A549 (cell line): ENCODE measurements around the gene CCNI. TPM values are rescaled to one million over a fixed set of nuclear protein-coding genes. Genes with fewer than 3 reads are reported as not detected.
"Not testable (repeated sequence)": the region's sequence is repeated elsewhere in the genome, so short reads cannot be mapped to it uniquely, and the experiment has no call there.

Experiments
- ATAC-seq, 2 experiments: fragments of 200-7000 bp in 1 of 2; fragments of >200 bp in 1 of 2; cut with Nextera tagmentation in 1 of 2; cut with Tn5 transposase in 1 of 2; 3 replicates each; pipeline versions ENCODE4 v1.8.0 to v1.9.1; 2018 to 2020; ENCODE audit warnings: mild to moderate bottlenecking in 1 of 2, moderate library complexity in 1 of 2
- CTCF ChIA-PET: fragments of 300-600 bp; sonication (Branson Sonifier 250); formaldehyde crosslinking; extraction: SDS; loops from one replicate; lab custom pipeline; 2021; ENCODE audit warnings: antibody characterized with exemption, inconsistent platforms; lab: Yijun Ruan, JAX
- POLR2A ChIA-PET: fragments of 350-600 bp; formaldehyde crosslinking; extraction: SDS; loops from one replicate; lab custom pipeline; 2021; ENCODE audit warnings: antibody characterized with exemption, inconsistent platforms; lab: Yijun Ruan, JAX
- DNase-seq, 2 experiments: peaks; one replicate each; pipeline versions ENCODE4 v3.0.0 to v3.0.0-alpha.2; 2011 to 2016; ENCODE audit warnings: low read depth in 1 of 2, low spot score in 1 of 2
- FAIRE-seq: peaks from 2 replicates; lab custom pipeline; 2011; peaks lifted over from hg19 to GRCh38; lab: Jason Lieb, UNC
- H3K27ac ChIP-seq, 2 experiments: fragments of >200 bp; sonication (Bioruptor Twin); formaldehyde crosslinking; 3 replicates each; pipeline ENCODE4 v1.5.1; 2016 to 2017
- H3K4me1 ChIP-seq: fragments of >200 bp; sonication (Bioruptor Twin); formaldehyde crosslinking; 3 replicates; pipeline ENCODE4 v1.6.1; 2016
- H3K4me2 ChIP-seq: fragments of >200 bp; sonication (Bioruptor Twin); formaldehyde crosslinking; 3 replicates; pipeline ENCODE4 v1.6.1; 2016
- H3K4me3 ChIP-seq: fragments of >200 bp; sonication (Bioruptor Twin); formaldehyde crosslinking; 3 replicates; pipeline ENCODE4 v1.5.1; 2016
- H3K9me3 ChIP-seq: fragments of >200 bp; sonication (Bioruptor Twin); formaldehyde crosslinking; 3 replicates; pipeline ENCODE4 v1.6.1; 2016
- BHLHE40 ChIP-seq: IDR thresholded peaks from 2 replicates; pipeline ENCODE4 v1.6.1; 2012; ENCODE audit warnings: low read depth, low read length, inconsistent platforms
- CEBPB ChIP-seq, 2 experiments: fragments of >200 bp in 1 of 2; sonication (Bioruptor Twin) in 1 of 2; formaldehyde crosslinking in 1 of 2; IDR thresholded peaks; 2 replicates each; pipeline ENCODE4 v1.6.1; 2012 to 2016
- CHD4 ChIP-seq: fragments of 200-600 bp; sonication (generic); IDR thresholded peaks from 2 replicates; pipeline ENCODE4 v1.6.1; 2016; ENCODE audit warnings: antibody characterized with exemption, mild to moderate bottlenecking, borderline replicate concordance
- MAFK ChIP-seq: fragments of 450-650 bp; IDR thresholded peaks from 2 replicates; pipeline ENCODE4 v1.6.1; 2014; ENCODE audit not compliant: partially characterized antibody
- MAZ ChIP-seq: fragments of 150-350 bp; IDR thresholded peaks from 2 replicates; pipeline ENCODE4 v1.6.1; 2014; ENCODE audit warnings: antibody characterized with exemption, low read depth, low read length, borderline replicate concordance
- NFE2L2 ChIP-seq: fragments of 150-350 bp; conservative IDR thresholded peaks from 2 replicates; pipeline ENCODE4 v1.6.1; 2014; ENCODE audit warnings: low read length
- NPAS2 ChIP-seq: fragments of 250-450 bp; sonication (Bioruptor Pico); IDR thresholded peaks from 2 replicates; pipeline ENCODE4 v1.8.0; 2022; ENCODE audit warnings: mild to moderate bottlenecking, moderate library complexity, borderline replicate concordance
- NR3C1 ChIP-seq: fragments of >200 bp; sonication (Bioruptor Twin); formaldehyde crosslinking; IDR thresholded peaks from 3 replicates; pipeline ENCODE4 v1.6.1; 2017
- POLR2AphosphoS2 ChIP-seq: conservative IDR thresholded peaks from 2 replicates; pipeline ENCODE4 v1.6.1; 2012; ENCODE audit warnings: low read length, improper control_type of control experiment, inconsistent platforms
- RFX5 ChIP-seq: fragments of 450-650 bp; IDR thresholded peaks from 2 replicates; pipeline ENCODE4 v1.7.1; 2014; ENCODE audit warnings: antibody characterized with exemption, mild to moderate bottlenecking, moderate library complexity
- TFCP2L1 ChIP-seq: fragments of 250-450 bp; sonication (Bioruptor Pico); IDR thresholded peaks from 2 replicates; pipeline ENCODE4 v1.5.0; 2021; ENCODE audit warnings: mild to moderate bottlenecking
- TP53 ChIP-seq: fragments of 250-450 bp; sonication (Bioruptor Pico); IDR thresholded peaks from 2 replicates; pipeline ENCODE4 v1.5.0; 2021; ENCODE audit warnings: mild to moderate bottlenecking, moderate library complexity
- ZSCAN20 ChIP-seq: fragments of 250-450 bp; sonication (Bioruptor Pico); IDR thresholded peaks from 2 replicates; pipeline ENCODE4 v1.8.0; 2022; ENCODE audit warnings: mild to moderate bottlenecking, moderate library complexity
- WGBS: methylation state at CpG from one replicate; pipeline ENCODE4 v1.1.6; 2017; ENCODE audit errors: missing lambda C conversion rate; 5-methylcytosine and 5-hydroxymethylcytosine counted together
- polyA plus RNA-seq, 4 experiments: library from polyadenylated mRNA; depleted of rRNA in 3 of 4; stranded (reverse); fragments of >200 nt; fragmentation: RNase III in 1 of 4; extraction: RNeasy Plus Mini Kit Qiagen cat#74134 plus additional on column Dnase treatment in 1 of 4; gene quantifications; 2 replicates in 3 of 4; 3 replicates in 1 of 4; pipeline ENCODE4 v1.2.3, GENCODE V29; 2011 to 2017
- TF ChIP-seq, protein P1 (sequence below): IDR thresholded peaks from 2 replicates; pipeline ENCODE4 v1.6.1; 2012; ENCODE audit warnings: low read depth, borderline replicate concordance
- TF ChIP-seq, protein P2 (sequence below): fragments of 250-450 bp; sonication (Bioruptor Pico); IDR thresholded peaks from 2 replicates; pipeline ENCODE4 v1.5.0; 2020; ENCODE audit warnings: low read depth, mild to moderate bottlenecking, moderate library complexity
- TF ChIP-seq, protein P3 (sequence below): IDR thresholded peaks from 2 replicates; pipeline ENCODE4 v1.6.1; 2012
- TF ChIP-seq, protein P4 (sequence below): fragments of >200 bp; sonication (Bioruptor Twin); formaldehyde crosslinking; IDR thresholded peaks from 2 replicates; pipeline ENCODE4 v1.6.1; 2016
- TF ChIP-seq, protein P5 (sequence below): fragments of 200-600 bp; sonication (generic); IDR thresholded peaks from 2 replicates; pipeline ENCODE4 v1.6.1; 2016; ENCODE audit warnings: antibody characterized with exemption, mild to moderate bottlenecking, moderate library complexity

Gene CCNI
- polyA plus RNA-seq, 2 of the 4 experiments (the other 2 are of a cell fraction), result 73.8 to 117 TPM

DNA sequence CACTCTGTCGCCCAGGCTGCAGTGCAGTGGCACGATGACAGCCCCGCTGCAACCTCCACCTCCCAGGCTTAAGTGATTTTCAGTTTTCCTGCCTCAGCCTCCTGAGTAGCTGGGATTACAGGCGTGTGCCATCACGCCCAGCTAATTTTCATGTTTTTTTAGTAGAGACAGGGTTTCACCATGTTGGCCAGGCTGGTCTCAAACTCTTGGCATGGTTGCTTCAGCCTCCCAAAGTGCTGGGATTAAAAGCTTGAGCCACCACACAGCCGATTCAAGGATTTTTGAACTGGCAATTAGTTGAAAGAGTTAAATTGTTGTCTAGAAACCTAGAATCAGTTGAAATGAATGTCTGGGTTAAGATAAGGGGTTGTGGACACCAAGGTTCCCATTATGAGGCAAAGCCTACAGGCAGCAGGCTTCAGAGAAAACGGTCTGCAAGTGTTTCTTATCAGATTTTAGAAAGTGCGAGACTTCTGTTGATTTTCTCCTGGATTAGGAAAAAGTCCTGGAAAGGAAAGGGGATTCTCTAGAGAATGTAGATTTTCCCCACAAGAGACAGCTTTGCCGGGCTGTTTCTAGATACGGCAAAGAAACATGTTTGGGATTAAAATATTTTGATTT, 8.3 kb upstream of the CCNI start:
- H3K4me1 ChIP-seq, result no peaks in the 10 kb centered on the region
- ChIA-PET CTCF (interaction anchor here (0.5 to 1.2 kb wide), 2 partner anchors 119 to 808 kb away, joined by 3 to 5 read pairs; no protein-coding TSS in a partner anchor), POLR2A (no interaction called here)
- H3K4me2 ChIP-seq, result no peak overlapping the region
- no peaks in the 10 kb centered on the region for H3K9me3 ChIP-seq
- no peak overlapping the region for H3K27ac ChIP-seq
- no peak overlapping the region for H3K4me3 ChIP-seq
- ATAC-seq (no peak), FAIRE-seq (no peak), DNase-seq (no peak)
- TF ChIP-seq TP53, result no peak
- no peak for TF ChIP-seq NFE2L2
- TF ChIP-seq MAZ, result no peak
- whole genome bisulfite sequencing, result 89% methylated on average over 10 of the region's 10 CpGs

DNA sequence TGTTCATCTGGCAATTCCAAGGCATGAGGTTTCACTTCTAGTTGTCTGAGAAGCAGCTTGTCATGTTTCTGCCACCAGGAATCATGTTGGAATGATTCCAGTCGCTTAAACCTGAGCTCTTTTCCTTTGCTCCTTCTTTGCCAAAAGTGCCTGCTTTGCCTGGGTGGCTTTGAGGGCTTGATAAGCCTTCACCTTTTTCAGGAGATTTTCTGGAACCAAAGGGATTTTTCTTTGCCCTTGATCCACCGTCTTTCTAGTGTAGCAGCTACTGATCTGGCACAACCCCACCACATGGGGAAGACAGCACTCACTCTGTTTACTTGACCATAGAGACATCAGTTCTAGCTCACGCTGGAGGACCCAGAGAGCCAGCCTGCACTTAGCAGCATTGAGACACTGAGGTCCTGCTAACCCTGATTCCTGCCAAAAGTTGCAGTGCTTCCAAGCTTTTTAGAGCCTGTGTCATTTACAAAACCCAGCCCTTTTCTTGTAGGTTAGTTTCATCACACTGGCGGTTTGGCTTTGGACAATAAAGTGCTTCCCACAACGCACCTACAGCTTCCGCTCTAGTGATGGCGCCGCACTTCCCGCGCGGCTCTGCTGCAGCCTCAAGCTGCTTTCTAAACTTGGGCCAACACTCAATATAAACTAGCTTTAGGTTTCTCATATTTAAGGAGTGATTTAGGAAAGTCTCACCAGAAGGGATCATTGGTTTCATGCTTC, 7.3 kb upstream of the CCNI start:
- H3K4me2 ChIP-seq, result no peak overlapping the region
- WGBS, result 83% methylated on average over 11 of the region's 11 CpGs
- TF ChIP-seq RFX5 (no peak), POLR2AphosphoS2 (no peak), BHLHE40 (no peak), MAFK (no peak), CEBPB (IDR thresholded peaks at IDR 0.05) (no peak), TFCP2L1 (CRISPR knock-in tag) (no peak), ZSCAN20 (CRISPR knock-in tag) (no peak)
- ATAC-seq, result no peak
- no peaks in the 10 kb centered on the region for H3K9me3 ChIP-seq
- FAIRE-seq, result no peak
- H3K4me3 ChIP-seq, result no peak overlapping the region
- H3K27ac ChIP-seq, result no peak overlapping the region
- no peak for DNase-seq
- H3K4me1 ChIP-seq, result no peaks in the 10 kb centered on the region
- POLR2A ChIA-PET, result no interaction called here
- CTCF ChIA-PET, result interaction anchor here (1.2 to 1.9 kb wide), 2 partner anchors 12 to 120 kb away, joined by 5 to 6 read pairs; no protein-coding TSS in a partner anchor

DNA sequence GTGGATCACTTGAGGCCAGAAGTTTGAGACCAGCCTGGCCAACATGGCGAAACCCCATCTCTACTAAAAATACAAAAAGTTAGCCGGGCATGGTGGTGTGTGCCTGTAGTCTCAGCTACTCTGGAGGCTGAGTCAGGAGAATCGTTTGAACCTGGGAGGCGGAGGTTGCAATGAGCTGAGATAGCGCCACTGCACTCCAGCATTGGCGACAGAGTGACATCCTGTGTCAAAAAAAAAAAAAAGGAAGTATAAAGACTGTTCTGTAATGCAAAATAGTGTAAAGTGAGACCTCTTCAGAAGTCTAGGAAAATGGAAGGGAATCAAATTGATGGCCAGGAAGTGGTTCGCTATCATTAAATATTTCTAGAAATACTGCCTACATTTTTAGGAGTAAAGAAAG, 5.0 kb upstream of the CCNI start:
- H3K27ac ChIP-seq, H3K4me1 ChIP-seq, H3K4me3 ChIP-seq, FAIRE-seq, DNase-seq, POLR2A ChIA-PET, H3K4me2 ChIP-seq, ATAC-seq, H3K9me3 ChIP-seq: not testable (repeated sequence)
- 91% methylated on average over 7 of the region's 7 CpGs for WGBS
- CTCF ChIA-PET, result interaction anchor here (0.6 to 1.5 kb wide), 4 partner anchors 10 to 159 kb away, joined by 3 to 5 read pairs (median 4); no protein-coding TSS in a partner anchor

DNA sequence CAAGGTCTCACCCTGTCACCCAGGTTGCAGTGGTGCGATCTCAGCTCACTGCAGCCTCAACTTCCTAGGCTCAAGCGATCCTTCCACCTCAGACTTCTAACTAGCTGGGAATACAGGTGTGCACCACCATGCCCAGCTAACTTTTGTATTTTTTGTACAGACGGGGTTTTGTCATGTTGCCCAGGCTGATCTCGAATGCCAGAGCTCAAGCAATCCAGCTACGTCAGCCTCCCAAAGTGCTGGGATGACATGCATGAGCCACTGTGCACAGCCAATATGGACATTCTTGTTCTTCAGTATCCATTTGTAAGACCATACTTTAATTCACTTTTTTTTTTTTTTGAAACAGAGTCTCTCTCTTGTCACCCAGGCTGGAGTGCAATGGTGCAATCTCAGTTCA, 3.5 kb upstream of the CCNI start:
- TF ChIP-seq, protein P1, sequence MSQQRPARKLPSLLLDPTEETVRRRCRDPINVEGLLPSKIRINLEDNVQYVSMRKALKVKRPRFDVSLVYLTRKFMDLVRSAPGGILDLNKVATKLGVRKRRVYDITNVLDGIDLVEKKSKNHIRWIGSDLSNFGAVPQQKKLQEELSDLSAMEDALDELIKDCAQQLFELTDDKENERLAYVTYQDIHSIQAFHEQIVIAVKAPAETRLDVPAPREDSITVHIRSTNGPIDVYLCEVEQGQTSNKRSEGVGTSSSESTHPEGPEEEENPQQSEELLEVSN, result no peak
- TF ChIP-seq, protein P2, sequence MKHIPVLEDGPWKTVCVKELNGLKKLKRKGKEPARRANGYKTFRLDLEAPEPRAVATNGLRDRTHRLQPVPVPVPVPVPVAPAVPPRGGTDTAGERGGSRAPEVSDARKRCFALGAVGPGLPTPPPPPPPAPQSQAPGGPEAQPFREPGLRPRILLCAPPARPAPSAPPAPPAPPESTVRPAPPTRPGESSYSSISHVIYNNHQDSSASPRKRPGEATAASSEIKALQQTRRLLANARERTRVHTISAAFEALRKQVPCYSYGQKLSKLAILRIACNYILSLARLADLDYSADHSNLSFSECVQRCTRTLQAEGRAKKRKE (CRISPR knock-in tag), result no peak
- TF ChIP-seq NPAS2 (CRISPR knock-in tag), result no peak
- TF ChIP-seq NR3C1, result no peak
- TF ChIP-seq, protein P3, sequence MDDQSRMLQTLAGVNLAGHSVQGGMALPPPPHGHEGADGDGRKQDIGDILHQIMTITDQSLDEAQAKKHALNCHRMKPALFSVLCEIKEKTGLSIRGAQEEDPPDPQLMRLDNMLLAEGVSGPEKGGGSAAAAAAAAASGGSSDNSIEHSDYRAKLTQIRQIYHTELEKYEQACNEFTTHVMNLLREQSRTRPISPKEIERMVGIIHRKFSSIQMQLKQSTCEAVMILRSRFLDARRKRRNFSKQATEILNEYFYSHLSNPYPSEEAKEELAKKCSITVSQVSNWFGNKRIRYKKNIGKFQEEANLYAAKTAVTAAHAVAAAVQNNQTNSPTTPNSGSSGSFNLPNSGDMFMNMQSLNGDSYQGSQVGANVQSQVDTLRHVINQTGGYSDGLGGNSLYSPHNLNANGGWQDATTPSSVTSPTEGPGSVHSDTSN, result no peak
- TF ChIP-seq, protein P4, sequence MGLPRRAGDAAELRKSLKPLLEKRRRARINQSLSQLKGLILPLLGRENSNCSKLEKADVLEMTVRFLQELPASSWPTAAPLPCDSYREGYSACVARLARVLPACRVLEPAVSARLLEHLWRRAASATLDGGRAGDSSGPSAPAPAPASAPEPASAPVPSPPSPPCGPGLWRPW, result no peak
- no peak for TF ChIP-seq CHD4
- TF ChIP-seq, protein P5, sequence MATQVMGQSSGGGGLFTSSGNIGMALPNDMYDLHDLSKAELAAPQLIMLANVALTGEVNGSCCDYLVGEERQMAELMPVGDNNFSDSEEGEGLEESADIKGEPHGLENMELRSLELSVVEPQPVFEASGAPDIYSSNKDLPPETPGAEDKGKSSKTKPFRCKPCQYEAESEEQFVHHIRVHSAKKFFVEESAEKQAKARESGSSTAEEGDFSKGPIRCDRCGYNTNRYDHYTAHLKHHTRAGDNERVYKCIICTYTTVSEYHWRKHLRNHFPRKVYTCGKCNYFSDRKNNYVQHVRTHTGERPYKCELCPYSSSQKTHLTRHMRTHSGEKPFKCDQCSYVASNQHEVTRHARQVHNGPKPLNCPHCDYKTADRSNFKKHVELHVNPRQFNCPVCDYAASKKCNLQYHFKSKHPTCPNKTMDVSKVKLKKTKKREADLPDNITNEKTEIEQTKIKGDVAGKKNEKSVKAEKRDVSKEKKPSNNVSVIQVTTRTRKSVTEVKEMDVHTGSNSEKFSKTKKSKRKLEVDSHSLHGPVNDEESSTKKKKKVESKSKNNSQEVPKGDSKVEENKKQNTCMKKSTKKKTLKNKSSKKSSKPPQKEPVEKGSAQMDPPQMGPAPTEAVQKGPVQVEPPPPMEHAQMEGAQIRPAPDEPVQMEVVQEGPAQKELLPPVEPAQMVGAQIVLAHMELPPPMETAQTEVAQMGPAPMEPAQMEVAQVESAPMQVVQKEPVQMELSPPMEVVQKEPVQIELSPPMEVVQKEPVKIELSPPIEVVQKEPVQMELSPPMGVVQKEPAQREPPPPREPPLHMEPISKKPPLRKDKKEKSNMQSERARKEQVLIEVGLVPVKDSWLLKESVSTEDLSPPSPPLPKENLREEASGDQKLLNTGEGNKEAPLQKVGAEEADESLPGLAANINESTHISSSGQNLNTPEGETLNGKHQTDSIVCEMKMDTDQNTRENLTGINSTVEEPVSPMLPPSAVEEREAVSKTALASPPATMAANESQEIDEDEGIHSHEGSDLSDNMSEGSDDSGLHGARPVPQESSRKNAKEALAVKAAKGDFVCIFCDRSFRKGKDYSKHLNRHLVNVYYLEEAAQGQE, result no peak
- TF ChIP-seq, all 56 proteins: peak for 0
- H3K4me3 ChIP-seq, result no peak overlapping the region
- ChIA-PET POLR2A (no interaction called here), CTCF (interaction anchor here (0.7 kb wide), 1 partner anchor 274 kb away, joined by 3 read pairs; no protein-coding TSS in a partner anchor)
- FAIRE-seq, result no peak
- WGBS, result 94% methylated on average over 5 of the region's 5 CpGs
- H3K4me2 ChIP-seq, result no peak overlapping the region
- H3K4me1 ChIP-seq, result peaks cover 1% of the 10 kb centered on the region; the same call in 1 of the 3 replicates
- no peak overlapping the region for H3K27ac ChIP-seq
- no peak for ATAC-seq
- DNase-seq, result no peak
- H3K9me3 ChIP-seq, result no peaks in the 10 kb centered on the region
